Spleen (tissue), 7 donors: ENCODE data around the gene UBE2L3.

Experiments used
- CTCF ChIP-seq, 11 experiments: fragments of 200-600 bp in 7 of 11; fragments of 450-650 bp in 4 of 11; sonication (generic) in 4 of 11; IDR thresholded peaks in 8 of 11; conservative IDR thresholded peaks in 3 of 11; 1 replicate in 7 of 11; 2 replicates in 4 of 11; pipeline versions ENCODE4 v1.4.0 to v1.8.0; 2016 to 2021; ENCODE audit warnings: antibody characterized with exemption in 11 of 11, inconsistent platforms in 4 of 11, mild to moderate bottlenecking in 1 of 11
- POLR2A ChIP-seq, 3 donors: fragments of 450-650 bp; IDR thresholded peaks; one replicate each; pipeline ENCODE4 v1.5.1; 2017; ENCODE audit warnings: antibody characterized with exemption in 3 of 3, mild to moderate bottlenecking in 1 of 3
- POLR2AphosphoS5 ChIP-seq, 3 donors: sonication (generic); formaldehyde crosslinking; IDR thresholded peaks; one replicate each; pipeline ENCODE4 v1.5.1; 2017; ENCODE audit warnings: antibody characterized with exemption in 3 of 3
- donor health status: DM: no; HTN: no; CAD: no; lungs with moderate emphysema.
- donor health status: DM: no; HTN: no; CAD: no.
- donor health status: DM: no; HTN: no; CAD: no.

- TF ChIP-seq POLR2A (IDR thresholded peaks at IDR 0.05) (no peak), CTCF (IDR thresholded peaks at IDR 0.05 in 8 of 11, conservative IDR thresholded peaks at IDR 0.05 in 3 of 11) (no peak), POLR2AphosphoS5 (IDR thresholded peaks at IDR 0.05) (no peak)
Measured at GRCh38 chr22:21663738-21664137, 96.2 kb downstream of the UBE2L3 start.
